NCI-H2107 (cell line): ENCODE data around the gene BEND7.
"Not testable (repeated sequence)": the region's sequence is repeated elsewhere in the genome, so short reads cannot be mapped to it uniquely, and the experiment has no call there.

ENCODE experiments used
- DNase-seq: peaks from one replicate; lab custom pipeline; 2025; lab: John Stamatoyannopoulos, UW

Gene BEND7, protein sequence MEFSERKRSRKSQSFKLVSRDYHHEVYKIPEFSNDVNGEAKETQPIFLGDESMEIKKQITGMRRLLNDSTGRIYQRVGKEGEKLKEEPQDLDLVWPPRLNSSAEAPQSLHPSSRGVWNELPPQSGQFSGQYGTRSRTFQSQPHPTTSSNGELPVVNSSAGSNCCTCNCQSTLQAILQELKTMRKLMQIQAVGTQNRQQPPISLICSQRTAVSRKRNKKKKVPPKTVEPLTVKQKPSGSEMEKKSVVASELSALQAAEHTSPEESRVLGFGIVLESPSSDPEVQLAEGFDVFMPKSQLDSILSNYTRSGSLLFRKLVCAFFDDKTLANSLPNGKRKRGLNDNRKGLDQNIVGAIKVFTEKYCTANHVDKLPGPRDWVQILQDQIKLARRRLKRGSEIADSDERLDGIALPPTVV

GRCh38 chr10:13528875-13529713 lies at the start of gene BEND7:
Gene BEND7, minus strand, starts transcription at chr10:13529014. Its CDS starts 481 bp downstream, at chr10:13528533.
- no peak for DNase-seq

- DNase-seq, result no peak
Observed at GRCh38 chr10:13573960-13574359, 45.1 kb upstream of the BEND7 start.

DNA sequence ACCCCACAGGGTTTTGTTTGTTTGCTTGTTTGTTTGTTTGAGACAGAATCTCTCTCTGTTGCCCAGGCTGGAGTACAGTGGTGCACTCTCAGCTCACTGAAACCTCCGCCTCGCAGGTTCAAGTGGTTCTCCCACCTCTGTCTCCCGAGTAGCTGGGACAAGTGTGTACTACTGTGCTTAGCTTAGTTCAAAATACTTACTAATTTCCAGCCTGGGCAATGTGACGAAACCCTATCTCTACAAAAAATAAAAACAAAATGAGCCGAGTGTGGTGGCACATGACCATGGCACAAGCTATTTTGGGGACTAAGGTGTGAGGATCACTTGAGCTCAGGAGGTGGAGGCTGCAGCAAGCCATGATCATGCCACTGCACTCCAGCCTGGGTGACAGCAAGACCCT lies 42.7 kb upstream of the BEND7 start:
- DNase-seq, result no peak

DNA sequence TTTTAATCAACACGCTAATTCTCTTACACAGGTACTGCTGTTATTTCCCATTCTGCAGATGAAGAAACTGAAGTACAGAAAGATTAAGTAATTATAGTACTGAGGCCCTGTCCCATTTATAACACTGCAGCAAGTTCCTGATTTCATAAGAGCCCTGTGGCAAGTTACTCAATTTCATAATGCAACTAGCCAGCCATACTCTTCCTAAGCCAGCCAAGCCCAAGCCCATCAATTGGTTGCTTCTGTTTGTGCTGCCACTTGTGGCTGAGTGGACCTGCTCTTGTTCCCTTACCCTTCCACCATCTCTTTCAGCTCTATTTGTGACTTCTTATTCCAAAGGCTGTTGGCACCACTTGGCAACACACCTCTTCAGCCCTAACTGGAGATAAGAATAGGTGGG lies 38.2 kb upstream of the BEND7 start:
- DNase-seq, result no peak

GRCh38 chr10:13564576-13564975 lies 35.8 kb upstream of the BEND7 start:
- no peak for DNase-seq

GRCh38 chr10:13563481-13564445 lies 34.9 kb upstream of the BEND7 start:
- no peak for DNase-seq

DNA sequence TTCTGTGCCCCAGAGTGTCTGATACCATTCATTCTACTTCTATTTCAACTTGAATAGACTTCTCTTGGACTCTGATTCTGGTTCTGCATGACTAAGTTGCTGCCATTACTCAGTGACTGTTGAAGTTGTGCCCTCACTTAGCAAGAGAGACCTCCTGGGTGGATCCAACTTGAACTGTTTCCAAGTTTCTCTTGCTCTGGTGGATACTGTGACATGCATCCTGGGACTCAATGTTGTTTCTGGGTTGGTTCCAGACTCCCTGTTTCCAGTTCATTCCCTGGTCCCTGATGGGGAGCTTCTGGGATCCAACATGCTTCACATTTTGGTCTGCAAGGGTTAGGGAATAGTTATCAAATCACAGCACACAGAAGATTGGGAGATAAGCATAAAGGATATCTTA lies 31.8 kb upstream of the BEND7 start:
- no peak for DNase-seq

DNA sequence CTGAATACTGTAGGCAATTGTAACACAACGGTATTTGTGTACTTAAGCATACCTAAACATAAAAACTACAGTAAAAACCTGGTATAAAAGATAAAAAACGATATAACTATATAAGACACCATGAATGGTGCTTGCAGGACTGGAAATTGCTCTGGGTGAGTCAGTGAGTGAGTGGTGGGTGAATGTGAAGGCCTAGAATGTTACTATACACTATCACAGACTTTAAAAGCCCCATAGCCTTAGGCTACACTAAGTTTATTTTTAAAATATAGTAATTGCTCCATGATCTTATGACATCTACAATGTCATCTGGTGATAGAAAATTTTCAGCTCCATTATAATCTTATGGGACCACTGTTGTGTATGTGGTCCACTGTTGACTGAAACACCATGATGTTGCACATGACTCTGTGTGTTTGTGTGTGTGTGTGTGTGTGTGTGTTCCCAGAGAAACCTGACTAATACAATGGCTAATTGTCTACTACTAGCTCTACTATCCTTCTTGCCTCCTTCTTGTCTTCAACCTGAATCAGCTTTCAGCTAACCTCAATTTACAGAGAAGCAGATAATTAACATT lies 30.4 kb upstream of the BEND7 start:
- DNase-seq, result no peak

- DNase-seq, result no peak
Observed at GRCh38 chr10:13555884-13556510, 27.2 kb upstream of the BEND7 start.

- no peak for DNase-seq
Observed at GRCh38 chr10:13550802-13551201, 22.0 kb upstream of the BEND7 start.

GRCh38 chr10:13542533-13542932 lies 13.7 kb upstream of the BEND7 start:
- no peak for DNase-seq

DNA sequence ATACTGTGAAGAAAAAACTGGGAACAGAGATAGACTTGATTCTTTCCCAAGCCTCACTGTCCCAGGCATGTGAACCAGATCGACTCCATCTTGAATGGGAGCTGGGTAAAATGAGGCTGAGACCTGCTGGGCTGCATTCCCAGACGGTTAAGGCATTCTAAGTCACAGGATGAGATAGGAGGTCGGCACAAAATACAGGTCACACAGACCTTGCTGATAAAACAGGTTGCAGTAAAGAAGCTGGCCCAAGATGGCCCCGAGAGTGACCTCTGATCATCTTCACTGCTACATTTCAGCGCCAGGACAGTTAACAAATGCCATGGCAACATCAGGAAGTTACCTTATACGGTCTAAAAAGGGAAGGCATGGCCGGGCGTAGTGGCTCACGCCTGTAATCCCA lies 9.2 kb upstream of the BEND7 start:
- DNase-seq, result not testable (repeated sequence)

DNA sequence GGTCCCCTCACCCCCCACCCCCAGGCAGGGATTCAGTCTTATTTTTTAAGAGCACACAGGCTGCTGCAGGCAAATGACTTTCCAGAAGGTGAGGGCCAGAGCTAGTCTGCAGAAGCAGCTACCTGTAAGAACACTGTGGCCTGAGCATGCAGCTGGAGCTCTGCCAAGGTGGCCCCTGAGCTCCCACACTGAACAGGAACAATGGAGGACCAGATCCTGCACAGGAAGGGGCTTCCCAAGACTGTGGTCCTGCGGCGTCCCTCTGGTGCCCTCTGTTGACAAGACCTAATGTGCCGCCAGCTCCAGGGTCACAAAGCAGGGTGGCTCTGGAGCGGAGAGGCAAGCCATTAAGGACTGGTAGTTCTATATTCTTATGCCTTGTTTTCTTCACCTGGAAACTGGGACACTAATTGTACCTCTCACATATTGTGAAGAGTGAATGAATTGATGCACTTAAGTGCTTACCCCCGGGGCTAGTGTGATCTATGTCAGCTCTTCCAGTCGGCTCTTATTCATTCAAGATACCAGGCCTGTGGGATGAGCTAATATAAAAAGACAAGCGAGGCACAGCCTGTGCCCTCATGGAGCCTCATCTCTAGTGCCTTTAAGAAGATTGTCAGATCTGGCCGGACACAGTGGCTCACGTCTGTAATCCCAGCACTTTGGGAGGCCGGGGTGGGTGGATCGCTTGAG lies 8.0 kb upstream of the BEND7 start:
- DNase-seq, result no peak

GRCh38 chr10:13535346-13535745 lies 6.5 kb upstream of the BEND7 start:
- no peak for DNase-seq

DNA sequence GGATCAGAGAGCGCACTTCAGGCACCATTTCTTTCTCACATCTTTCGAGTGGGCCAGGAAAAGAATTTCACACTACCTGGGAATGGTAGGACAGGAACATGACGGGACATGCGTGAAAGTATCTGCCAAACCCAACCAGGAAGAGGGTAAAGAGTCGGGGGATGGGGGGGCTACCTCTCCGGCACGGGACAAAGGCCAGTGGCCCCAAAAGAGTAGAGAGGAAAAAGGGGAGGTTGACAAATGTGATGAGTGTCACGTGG lies 830 bp upstream of the BEND7 start:
- DNase-seq, result no peak

DNA sequence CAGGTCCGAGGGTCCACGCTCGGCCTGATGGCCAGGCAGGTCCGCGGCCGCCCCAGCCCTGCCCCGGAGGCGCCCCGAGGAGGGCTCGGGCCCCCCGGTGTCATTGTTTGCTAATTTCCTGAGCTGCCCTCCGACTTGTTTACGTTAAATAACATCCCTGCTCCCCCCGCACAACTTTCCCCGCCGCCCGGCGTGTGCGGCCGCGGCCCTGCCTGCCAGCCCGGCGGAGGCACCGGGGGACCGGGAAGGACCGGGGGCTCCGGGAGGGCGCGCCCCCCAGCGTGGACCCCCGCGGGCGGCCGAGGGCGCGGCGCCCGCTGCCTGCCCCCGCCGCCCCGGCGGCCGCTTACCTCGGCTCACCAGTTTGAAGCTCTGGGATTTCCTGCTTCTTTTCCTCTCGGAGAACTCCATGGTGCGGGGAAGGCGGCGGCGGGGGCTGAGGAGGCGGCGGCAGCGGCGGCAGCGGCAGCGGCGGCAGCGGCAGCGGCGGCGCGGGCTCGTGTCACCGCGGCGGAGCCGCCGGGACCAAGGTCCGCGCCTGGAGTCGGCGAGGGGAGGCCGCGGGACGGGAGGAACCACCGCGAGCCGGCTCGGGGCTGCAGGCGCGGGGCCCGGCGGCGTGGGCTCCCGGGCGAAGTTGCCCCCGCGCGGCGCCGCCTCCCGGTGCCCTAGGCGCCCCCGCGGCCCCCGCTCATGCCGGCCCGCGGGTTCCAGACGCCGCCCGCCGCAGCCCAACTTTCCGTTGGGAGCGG lies 515 bp downstream of the BEND7 start:
- no peak for DNase-seq

GRCh38 chr10:13527864-13528122 lies 1.0 kb downstream of the BEND7 start:
- no peak for DNase-seq

GRCh38 chr10:13526948-13527863 lies 1.6 kb downstream of the BEND7 start:
- DNase-seq, result no peak

GRCh38 chr10:13525663-13526062 lies 3.2 kb downstream of the BEND7 start:
- DNase-seq, result no peak
